ENCODE results near the gene CCT4. TPM values are rescaled to one million over a fixed set of nuclear protein-coding genes. Genes with fewer than 3 reads are reported as not detected.
"Not testable (repeated sequence)": the region's sequence is repeated elsewhere in the genome, so short reads cannot be mapped to it uniquely, and the experiment has no call there.

Gene CCT4
- total RNA-seq, 1 donor from 2014 or later, result 213 TPM

GRCh38 chr2:61885896-61886603 is 2.4 kb downstream of the CCT4 start:
- intact Hi-C loops (cut with micrococcal nuclease), result loop anchor here (5.0 kb wide), 2 partner anchors 744 to 869 kb away; partner anchors contain the start of genes PEX13 and PUS10

GRCh38 chr2:61882850-61883249 is 5.6 kb downstream of the CCT4 start:
- intact Hi-C loops (cut with micrococcal nuclease), result no loop called here

GRCh38 chr2:61879351-61879750 is 9.1 kb downstream of the CCT4 start:
- intact Hi-C loops (cut with micrococcal nuclease), result not testable (repeated sequence)

- intact Hi-C loops (cut with micrococcal nuclease), result no loop called here
These were observed 9.7 kb downstream of the CCT4 start for GRCh38 chr2:61878761-61879160.

- intact Hi-C loops (cut with micrococcal nuclease), result no loop called here
These were observed 10.7 kb downstream of the CCT4 start for GRCh38 chr2:61877571-61878245.

GRCh38 chr2:61876400-61876799 is 12.1 kb downstream of the CCT4 start:
- intact Hi-C loops (cut with micrococcal nuclease), result no loop called here

GRCh38 chr2:61866482-61867089 is 21.9 kb downstream of the CCT4 start:
- intact Hi-C loops (cut with micrococcal nuclease), result not testable (repeated sequence)

GRCh38 chr2:61862085-61862484 is 26.4 kb downstream of the CCT4 start:
- intact Hi-C loops (cut with micrococcal nuclease), result no loop called here

GRCh38 chr2:61857224-61857623 is 31.2 kb downstream of the CCT4 start:
- intact Hi-C loops (cut with micrococcal nuclease), result no loop called here

- intact Hi-C loops (cut with micrococcal nuclease), result loop anchor here (2.0 kb wide), 5 partner anchors 14 to 852 kb away; partner anchors contain the start of genes USP34 and XPO1
These were observed 33.2 kb downstream of the CCT4 start for GRCh38 chr2:61855318-61855613.

GRCh38 chr2:61854564-61855317 is 33.7 kb downstream of the CCT4 start:
- intact Hi-C loops (cut with micrococcal nuclease), result loop anchor here (1.0 to 2.0 kb wide), 8 partner anchors 14 to 852 kb away; partner anchors contain the start of genes B3GNT2, CCT4, USP34 and XPO1

- intact Hi-C loops (cut with micrococcal nuclease), result loop anchor here (1.0 to 2.0 kb wide), 8 partner anchors 15 to 853 kb away; partner anchors contain the start of genes B3GNT2, CCT4, USP34 and XPO1
These were observed 34.5 kb downstream of the CCT4 start, which contains the start of gene FAM161A for GRCh38 chr2:61853847-61854563. Gene FAM161A, minus strand, starts transcription at chr2:61854060. Its CDS starts 19 bp downstream, at chr2:61854041.

- intact Hi-C loops (cut with micrococcal nuclease), result no loop called here
These were observed 35.2 kb downstream of the CCT4 start for GRCh38 chr2:61853086-61853846.

GRCh38 chr2:61851270-61851669 is 37.2 kb downstream of the CCT4 start:
- intact Hi-C loops (cut with micrococcal nuclease), result not testable (repeated sequence)

- intact Hi-C loops (cut with micrococcal nuclease), result no loop called here
These were observed 43.1 kb downstream of the CCT4 start for GRCh38 chr2:61845320-61845719.

- intact Hi-C loops (cut with micrococcal nuclease), result no loop called here
These were observed 47.2 kb downstream of the CCT4 start for GRCh38 chr2:61841286-61841685.

GRCh38 chr2:61834893-61835292 is 53.6 kb downstream of the CCT4 start:
- intact Hi-C loops (cut with micrococcal nuclease), result no loop called here

GRCh38 chr2:61833971-61834370 is 54.5 kb downstream of the CCT4 start:
- intact Hi-C loops (cut with micrococcal nuclease), result no loop called here

- intact Hi-C loops (cut with micrococcal nuclease), result no loop called here
These were observed 56.1 kb downstream of the CCT4 start for GRCh38 chr2:61832183-61832841.
